HepG2 (cell line): Measurements from ENCODE around the gene DACT2. TPM values are rescaled to one million over a fixed set of nuclear protein-coding genes. Genes with fewer than 3 reads are reported as not detected.
A peak's percentile ranks its signal among the peaks of the same experiment; 100 is the strongest.

ENCODE experiments used
- ATM ChIP-seq: fragments of 450-650 bp; IDR thresholded peaks from 2 replicates; pipeline ENCODE4 v1.7.1; 2017; ENCODE audit warnings: mild to moderate bottlenecking, borderline replicate concordance
- BHLHE40 ChIP-seq: IDR thresholded peaks from 2 replicates; pipeline ENCODE4 v1.6.1; 2011; ENCODE audit warnings: low read length, improper control_type of control experiment
- ESRRA ChIP-seq: sonication (generic); formaldehyde crosslinking; IDR thresholded peaks from 2 replicates; pipeline ENCODE4 v1.5.1; 2020; ENCODE audit warnings: mild to moderate bottlenecking, low read depth, missing genetic modification reagents
- FLYWCH1 ChIP-seq: sonication (generic); formaldehyde crosslinking; IDR thresholded peaks from 2 replicates; pipeline ENCODE4 v1.8.1; 2023; ENCODE audit warnings: mild to moderate bottlenecking, missing genetic modification reagents
- MAF1 ChIP-seq: sonication (generic); formaldehyde crosslinking; IDR thresholded peaks from 2 replicates; pipeline ENCODE4 v1.5.0; 2020; ENCODE audit warnings: missing genetic modification reagents, borderline replicate concordance
- MTA1 ChIP-seq: sonication (generic); formaldehyde crosslinking; IDR thresholded peaks from 2 replicates; pipeline ENCODE4 v1.4.0; 2020; ENCODE audit warnings: missing genetic modification reagents, mild to moderate bottlenecking, borderline replicate concordance
- RAD21 ChIP-seq: fragments of 450-650 bp; formaldehyde crosslinking; IDR thresholded peaks from 2 replicates; pipeline ENCODE4 v1.5.0; 2020; ENCODE audit warnings: mild to moderate bottlenecking
- RORA ChIP-seq: sonication (generic); formaldehyde crosslinking; IDR thresholded peaks from 2 replicates; pipeline ENCODE4 v1.5.0; 2020; ENCODE audit warnings: mild to moderate bottlenecking, missing genetic modification reagents, moderate library complexity
- SMC3 ChIP-seq: IDR thresholded peaks from 2 replicates; pipeline ENCODE4 v1.6.1; 2011; ENCODE audit warnings: low read length, improper control_type of control experiment
- ZBTB3 ChIP-seq: sonication (generic); formaldehyde crosslinking; IDR thresholded peaks from 2 replicates; pipeline ENCODE4 v1.4.0; 2020; ENCODE audit warnings: low read depth, mild to moderate bottlenecking, moderate library complexity, missing genetic modification reagents, borderline replicate concordance
- ZNF577 ChIP-seq: sonication (generic); formaldehyde crosslinking; IDR thresholded peaks from 2 replicates; pipeline ENCODE4 v1.4.0; 2020; ENCODE audit warnings: mild to moderate bottlenecking, low read depth, missing genetic modification reagents, borderline replicate concordance
- ZNF678 ChIP-seq: sonication (generic); formaldehyde crosslinking; IDR thresholded peaks from 2 replicates; pipeline ENCODE4 v1.4.0; 2020; ENCODE audit warnings: mild to moderate bottlenecking, missing genetic modification reagents
- polyA plus RNA-seq, 8 experiments: library from polyadenylated mRNA; depleted of rRNA in 3 of 8; stranded (reverse) in 7 of 8; unstranded in 1 of 8; fragments of >200 nt; fragmentation: Illumina TruSeq in 4 of 8; extraction: Trizol in 4 of 8; gene quantifications; 2 replicates each; pipeline versions ENCODE4 v1.2.1 to v1.2.3, GENCODE V29; 2011 to 2016; ENCODE audit warnings: low read depth in 4 of 8, missing spikeins in 1 of 8, mixed read lengths in 1 of 8; ENCODE audit not compliant: insufficient read depth in 1 of 8
- total RNA-seq, 5 experiments: library from RNA; depleted of rRNA; stranded (reverse); fragments of >200 nt; fragmentation: Illumina TruSeq; extraction: Trizol; gene quantifications; 2 replicates each; pipeline ENCODE4 v1.2.3, GENCODE V29; 2016; ENCODE audit warnings: low read depth in 1 of 5
- TF ChIP-seq, protein P1 (sequence below), 2 experiments: fragments of 450-650 bp in 1 of 2; sonication (generic) in 1 of 2; formaldehyde crosslinking in 1 of 2; IDR thresholded peaks; 2 replicates each; pipeline versions ENCODE4 v1.6.1 to v1.8.0; 2016 to 2022; ENCODE audit warnings: antibody characterized with exemption in 1 of 2, mild to moderate bottlenecking in 1 of 2, missing genetic modification reagents in 1 of 2
- TF ChIP-seq, protein P2 (sequence below): sonication (generic); formaldehyde crosslinking; IDR thresholded peaks from 2 replicates; pipeline ENCODE4 v1.5.1; 2020; ENCODE audit warnings: mild to moderate bottlenecking, moderate library complexity, missing genetic modification reagents
- TF ChIP-seq, protein P3 (sequence below): sonication (generic); formaldehyde crosslinking; IDR thresholded peaks from 2 replicates; pipeline ENCODE4 v1.5.1; 2020; ENCODE audit warnings: missing genetic modification reagents, mild to moderate bottlenecking, borderline replicate concordance
- TF ChIP-seq, protein P4 (sequence below): IDR thresholded peaks from 2 replicates; pipeline ENCODE4 v1.6.1; 2012; ENCODE audit warnings: inconsistent platforms

Gene DACT2
- total and polyA plus RNA-seq, 2 of the 13 experiments (the other 11 are each of a cell fraction or from before 2014, with no cell fraction given), result 0.15 TPM; not detected in 1

DNA sequence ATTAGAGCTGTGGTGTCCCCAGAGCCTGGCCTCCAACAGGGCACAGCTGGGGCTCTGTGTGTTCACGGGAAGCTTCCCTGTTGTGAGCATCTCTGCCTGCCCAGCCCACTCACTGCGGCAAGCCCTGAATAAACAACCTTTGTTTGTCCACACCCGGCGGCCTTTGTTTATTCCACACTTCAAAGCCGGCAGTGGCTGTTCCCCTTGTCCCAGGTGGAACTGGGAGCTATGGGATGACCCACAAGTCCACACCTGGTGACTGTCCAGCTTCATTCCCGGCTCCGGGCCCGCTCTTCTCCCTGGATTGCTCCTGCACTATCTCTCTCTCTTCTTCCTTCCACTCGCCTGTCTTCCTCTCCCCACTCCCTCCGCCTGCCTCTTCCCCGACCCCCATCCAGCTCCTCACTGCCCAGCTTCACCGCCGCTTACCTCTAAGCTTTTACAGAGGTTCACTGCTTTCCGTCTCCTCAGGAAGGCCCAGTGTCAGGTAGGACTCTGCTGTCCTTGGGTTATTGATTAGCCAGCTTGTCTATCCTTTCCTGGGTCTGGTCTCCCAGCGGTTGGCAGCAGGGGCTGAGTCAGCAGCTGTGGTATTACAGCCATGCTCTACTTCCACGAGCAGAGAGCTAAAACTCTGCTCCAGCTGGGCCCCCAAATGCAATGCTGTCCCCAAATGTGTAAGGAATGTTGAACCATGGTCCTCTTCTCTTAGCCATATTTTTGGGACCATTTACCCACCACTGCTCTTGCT is 17.8 kb downstream of the DACT2 start (continued):
- TF ChIP-seq, protein P1, sequence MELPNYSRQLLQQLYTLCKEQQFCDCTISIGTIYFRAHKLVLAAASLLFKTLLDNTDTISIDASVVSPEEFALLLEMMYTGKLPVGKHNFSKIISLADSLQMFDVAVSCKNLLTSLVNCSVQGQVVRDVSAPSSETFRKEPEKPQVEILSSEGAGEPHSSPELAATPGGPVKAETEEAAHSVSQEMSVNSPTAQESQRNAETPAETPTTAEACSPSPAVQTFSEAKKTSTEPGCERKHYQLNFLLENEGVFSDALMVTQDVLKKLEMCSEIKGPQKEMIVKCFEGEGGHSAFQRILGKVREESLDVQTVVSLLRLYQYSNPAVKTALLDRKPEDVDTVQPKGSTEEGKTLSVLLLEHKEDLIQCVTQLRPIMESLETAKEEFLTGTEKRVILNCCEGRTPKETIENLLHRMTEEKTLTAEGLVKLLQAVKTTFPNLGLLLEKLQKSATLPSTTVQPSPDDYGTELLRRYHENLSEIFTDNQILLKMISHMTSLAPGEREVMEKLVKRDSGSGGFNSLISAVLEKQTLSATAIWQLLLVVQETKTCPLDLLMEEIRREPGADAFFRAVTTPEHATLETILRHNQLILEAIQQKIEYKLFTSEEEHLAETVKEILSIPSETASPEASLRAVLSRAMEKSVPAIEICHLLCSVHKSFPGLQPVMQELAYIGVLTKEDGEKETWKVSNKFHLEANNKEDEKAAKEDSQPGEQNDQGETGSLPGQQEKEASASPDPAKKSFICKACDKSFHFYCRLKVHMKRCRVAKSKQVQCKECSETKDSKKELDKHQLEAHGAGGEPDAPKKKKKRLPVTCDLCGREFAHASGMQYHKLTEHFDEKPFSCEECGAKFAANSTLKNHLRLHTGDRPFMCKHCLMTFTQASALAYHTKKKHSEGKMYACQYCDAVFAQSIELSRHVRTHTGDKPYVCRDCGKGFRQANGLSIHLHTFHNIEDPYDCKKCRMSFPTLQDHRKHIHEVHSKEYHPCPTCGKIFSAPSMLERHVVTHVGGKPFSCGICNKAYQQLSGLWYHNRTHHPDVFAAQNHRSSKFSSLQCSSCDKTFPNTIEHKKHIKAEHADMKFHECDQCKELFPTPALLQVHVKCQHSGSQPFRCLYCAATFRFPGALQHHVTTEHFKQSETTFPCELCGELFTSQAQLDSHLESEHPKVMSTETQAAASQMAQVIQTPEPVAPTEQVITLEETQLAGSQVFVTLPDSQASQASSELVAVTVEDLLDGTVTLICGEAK (IDR thresholded peaks at IDR 0.05), result no peak
- TF ChIP-seq, protein P1 (CRISPR knock-in tag; IDR thresholded peaks at IDR 0.05), result peak; percentile 27; the same call in 1 of the 2 replicates
- TF ChIP-seq RAD21 (peak; percentile 39; the same call in 1 of the 2 replicates), ZNF678 (no peak), MTA1 (CRISPR knock-in tag) (peak; percentile 82; the same call in 1 of the 2 replicates), ESRRA (CRISPR knock-in tag) (no peak), FLYWCH1 (CRISPR knock-in tag) (no peak), RORA (CRISPR knock-in tag) (no peak), BHLHE40 (peak; percentile 72), ZNF577 (CRISPR knock-in tag) (no peak), ZBTB3 (CRISPR knock-in tag) (0 out of 2 replicates have a peak, but pooled peaks have one; percentile 23), MAF1 (CRISPR knock-in tag) (no peak; the same call in 1 of the 2 replicates), ATM (no peak), SMC3 (no peak; the same call in 1 of the 2 replicates)
- TF ChIP-seq, protein P2, sequence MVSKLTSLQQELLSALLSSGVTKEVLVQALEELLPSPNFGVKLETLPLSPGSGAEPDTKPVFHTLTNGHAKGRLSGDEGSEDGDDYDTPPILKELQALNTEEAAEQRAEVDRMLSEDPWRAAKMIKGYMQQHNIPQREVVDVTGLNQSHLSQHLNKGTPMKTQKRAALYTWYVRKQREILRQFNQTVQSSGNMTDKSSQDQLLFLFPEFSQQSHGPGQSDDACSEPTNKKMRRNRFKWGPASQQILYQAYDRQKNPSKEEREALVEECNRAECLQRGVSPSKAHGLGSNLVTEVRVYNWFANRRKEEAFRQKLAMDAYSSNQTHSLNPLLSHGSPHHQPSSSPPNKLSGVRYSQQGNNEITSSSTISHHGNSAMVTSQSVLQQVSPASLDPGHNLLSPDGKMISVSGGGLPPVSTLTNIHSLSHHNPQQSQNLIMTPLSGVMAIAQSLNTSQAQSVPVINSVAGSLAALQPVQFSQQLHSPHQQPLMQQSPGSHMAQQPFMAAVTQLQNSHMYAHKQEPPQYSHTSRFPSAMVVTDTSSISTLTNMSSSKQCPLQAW, result peak; percentile 89
- TF ChIP-seq, protein P3, sequence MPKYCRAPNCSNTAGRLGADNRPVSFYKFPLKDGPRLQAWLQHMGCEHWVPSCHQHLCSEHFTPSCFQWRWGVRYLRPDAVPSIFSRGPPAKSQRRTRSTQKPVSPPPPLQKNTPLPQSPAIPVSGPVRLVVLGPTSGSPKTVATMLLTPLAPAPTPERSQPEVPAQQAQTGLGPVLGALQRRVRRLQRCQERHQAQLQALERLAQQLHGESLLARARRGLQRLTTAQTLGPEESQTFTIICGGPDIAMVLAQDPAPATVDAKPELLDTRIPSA (CRISPR knock-in tag), result no peak
- TF ChIP-seq, protein P4, sequence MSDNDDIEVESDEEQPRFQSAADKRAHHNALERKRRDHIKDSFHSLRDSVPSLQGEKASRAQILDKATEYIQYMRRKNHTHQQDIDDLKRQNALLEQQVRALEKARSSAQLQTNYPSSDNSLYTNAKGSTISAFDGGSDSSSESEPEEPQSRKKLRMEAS, result no peak
